Measurements from ENCODE around the gene SLC25A38.

GRCh38 chr3:39378957-39379777 lies 4.0 kb upstream of the SLC25A38 start:
- TF ChIP-seq CTCF (optimal IDR thresholded peaks at IDR 0.05 in 1 of 3, IDR thresholded peaks at IDR 0.05 in 1 of 3, conservative IDR thresholded peaks at IDR 0.05 in 1 of 3; ENCODE audit: extremely low read depth in 1 of 3, insufficient read depth in 2 of 3, low read length in 3 of 3) (no peak), EZH2 (IDR thresholded peaks at IDR 0.05; ENCODE audit: low read length) (no peak)
